Parathyroid adenoma (tissue), 2 donors: ENCODE measurements around the gene WDR45B.

Source experiments
- H2AFZ ChIP-seq: fragments of 300-600 bp; sonication (generic); one replicate; pipeline ENCODE4 v1.7.0; 2017; ENCODE audit warnings: antibody characterized with exemption, mild to moderate bottlenecking
- H3K27ac ChIP-seq: fragments of 300-600 bp; sonication (generic); one replicate; pipeline ENCODE4 v1.7.0; 2017
- H3K27me3 ChIP-seq: fragments of 300-600 bp; sonication (generic); one replicate; pipeline ENCODE4 v1.7.0; 2017; ENCODE audit warnings: low read length; ENCODE audit not compliant: control insufficient read depth, insufficient read depth
- H3K36me3 ChIP-seq: fragments of 300-600 bp; sonication (generic); one replicate; pipeline ENCODE4 v1.7.0; 2017; ENCODE audit warnings: low read length; ENCODE audit not compliant: control insufficient read depth, insufficient read depth
- H3K4me1 ChIP-seq: fragments of 300-600 bp; sonication (generic); one replicate; pipeline ENCODE4 v1.7.0; 2017; ENCODE audit warnings: control low read depth
- H3K4me2 ChIP-seq: fragments of 300-600 bp; sonication (generic); one replicate; pipeline ENCODE4 v1.7.0; 2017; ENCODE audit warnings: low read length
- H3K4me3 ChIP-seq: fragments of 300-600 bp; sonication (generic); one replicate; pipeline ENCODE4 v1.7.0; 2017; ENCODE audit warnings: low read depth, low read length
- H3K79me2 ChIP-seq: fragments of 300-600 bp; sonication (generic); one replicate; pipeline ENCODE4 v1.7.0; 2017; ENCODE audit warnings: control low read depth
- H3K9ac ChIP-seq: fragments of 300-600 bp; sonication (generic); one replicate; pipeline ENCODE4 v1.7.0; 2017; ENCODE audit warnings: mild to moderate bottlenecking
- H3K9me3 ChIP-seq: fragments of 300-600 bp; sonication (generic); one replicate; pipeline ENCODE4 v1.7.0; 2017; ENCODE audit warnings: low read length; ENCODE audit not compliant: control insufficient read depth
- TF ChIP-seq, protein P1 (sequence below): fragments of 300-600 bp; sonication (generic); IDR thresholded peaks from one replicate; pipeline ENCODE4 v1.7.0; 2017; ENCODE audit warnings: antibody characterized with exemption, mild to moderate bottlenecking
- donor health status: primary hyperparathyroidism.

WDR45B gene

DNA sequence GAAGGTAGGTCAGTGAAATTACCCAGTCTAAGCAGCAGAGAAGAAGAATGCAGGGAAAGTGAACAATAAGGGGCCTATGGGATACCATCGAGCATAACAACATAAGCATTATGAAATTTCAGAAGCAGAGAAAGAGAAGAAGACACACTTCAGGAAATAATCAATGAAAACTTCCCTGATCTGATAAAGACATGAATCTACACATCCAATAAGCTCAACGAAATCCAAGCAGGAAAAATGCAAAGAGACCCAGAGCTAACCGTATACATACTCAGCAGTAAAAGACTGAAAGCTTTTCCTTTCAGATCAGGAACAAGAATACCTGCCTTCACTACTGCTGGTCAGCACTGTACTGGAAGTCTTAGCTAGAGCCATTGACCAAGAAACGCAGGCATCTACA is 38.6 kb downstream of the WDR45B start:
- no peak overlapping the region for H3K9ac ChIP-seq
- no peak overlapping the region for H3K4me2 ChIP-seq
- H3K79me2 ChIP-seq, result peaks cover 3% of the 10 kb centered on the region
- TF ChIP-seq, protein P1, sequence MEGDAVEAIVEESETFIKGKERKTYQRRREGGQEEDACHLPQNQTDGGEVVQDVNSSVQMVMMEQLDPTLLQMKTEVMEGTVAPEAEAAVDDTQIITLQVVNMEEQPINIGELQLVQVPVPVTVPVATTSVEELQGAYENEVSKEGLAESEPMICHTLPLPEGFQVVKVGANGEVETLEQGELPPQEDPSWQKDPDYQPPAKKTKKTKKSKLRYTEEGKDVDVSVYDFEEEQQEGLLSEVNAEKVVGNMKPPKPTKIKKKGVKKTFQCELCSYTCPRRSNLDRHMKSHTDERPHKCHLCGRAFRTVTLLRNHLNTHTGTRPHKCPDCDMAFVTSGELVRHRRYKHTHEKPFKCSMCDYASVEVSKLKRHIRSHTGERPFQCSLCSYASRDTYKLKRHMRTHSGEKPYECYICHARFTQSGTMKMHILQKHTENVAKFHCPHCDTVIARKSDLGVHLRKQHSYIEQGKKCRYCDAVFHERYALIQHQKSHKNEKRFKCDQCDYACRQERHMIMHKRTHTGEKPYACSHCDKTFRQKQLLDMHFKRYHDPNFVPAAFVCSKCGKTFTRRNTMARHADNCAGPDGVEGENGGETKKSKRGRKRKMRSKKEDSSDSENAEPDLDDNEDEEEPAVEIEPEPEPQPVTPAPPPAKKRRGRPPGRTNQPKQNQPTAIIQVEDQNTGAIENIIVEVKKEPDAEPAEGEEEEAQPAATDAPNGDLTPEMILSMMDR, result no peak
- no peak overlapping the region for H3K27ac ChIP-seq
- H2AFZ ChIP-seq, result no peak overlapping the region
- H3K27me3 ChIP-seq, result no peaks in the 10 kb centered on the region
- no peaks in the 10 kb centered on the region for H3K9me3 ChIP-seq
- H3K4me3 ChIP-seq, result no peak overlapping the region
- H3K4me1 ChIP-seq, result peaks cover 6% of the 10 kb centered on the region
- no peaks in the 10 kb centered on the region for H3K36me3 ChIP-seq

DNA sequence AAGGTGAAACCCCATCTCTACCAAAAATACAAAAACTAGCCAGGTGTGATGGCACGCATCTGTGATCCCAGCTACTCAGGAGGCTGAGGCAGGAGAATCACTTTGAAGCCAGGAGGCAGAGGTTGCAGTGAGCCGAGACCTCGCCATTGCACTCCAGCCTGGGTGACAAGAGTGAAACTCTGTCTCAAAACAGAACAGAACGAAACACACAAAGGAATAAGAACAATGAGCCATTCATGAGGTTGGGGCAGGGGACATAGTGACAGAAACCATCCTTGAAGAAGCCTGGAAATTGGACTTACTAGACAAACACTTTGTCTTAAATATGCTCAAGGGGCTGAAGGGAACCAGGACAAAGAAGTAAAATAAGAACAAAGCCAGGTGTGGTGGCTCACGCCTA is 39.4 kb downstream of the WDR45B start:
- Histone ChIP-seq H3K27ac (no peak overlapping the region), H3K9ac (no peak overlapping the region), H3K27me3 (no peaks in the 10 kb centered on the region), H3K9me3 (no peaks in the 10 kb centered on the region), H3K4me2 (no peak overlapping the region), H3K4me1 (peaks cover 6% of the 10 kb centered on the region), H3K79me2 (peaks cover 3% of the 10 kb centered on the region), H3K36me3 (no peaks in the 10 kb centered on the region), H2AFZ (no peak overlapping the region), H3K4me3 (no peak overlapping the region)
- TF ChIP-seq, protein P1, result no peak

DNA sequence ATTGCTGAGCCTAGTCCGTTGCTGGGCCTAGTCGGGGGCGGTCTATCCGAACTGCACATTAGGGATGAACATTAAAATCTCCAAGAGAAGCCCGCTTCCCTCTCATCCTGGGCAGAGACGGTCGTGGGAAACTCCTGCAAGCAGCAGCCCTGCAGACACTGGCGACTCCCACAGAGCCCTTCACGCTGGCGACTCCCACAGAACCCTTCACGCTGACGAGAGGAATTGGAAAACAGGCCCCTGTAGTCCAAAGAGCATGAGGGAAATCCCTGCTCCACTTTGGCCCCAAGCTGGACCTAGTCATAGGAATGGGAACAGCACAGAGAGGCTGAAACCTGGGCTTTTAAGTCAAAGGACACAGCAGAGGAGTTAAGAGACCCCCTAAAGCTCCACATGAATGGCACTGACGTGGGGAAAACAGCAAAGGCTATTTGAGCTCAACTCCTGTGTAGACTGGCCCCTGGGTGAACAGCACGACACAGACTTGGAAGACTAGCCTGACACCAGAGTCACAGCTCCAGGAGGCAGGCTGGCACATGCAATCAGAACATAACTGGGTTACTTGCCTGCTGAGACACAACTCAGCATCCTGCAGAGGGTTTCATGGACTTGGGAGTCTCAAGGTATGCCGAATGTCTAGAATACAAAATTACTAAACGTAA is 42.2 kb downstream of the WDR45B start:
- Histone ChIP-seq H3K9me3 (no peaks in the 10 kb centered on the region), H3K4me2 (no peak overlapping the region), H3K36me3 (no peaks in the 10 kb centered on the region), H3K79me2 (peaks cover 11% of the 10 kb centered on the region), H3K27me3 (no peaks in the 10 kb centered on the region), H3K4me1 (no peaks in the 10 kb centered on the region), H3K9ac (no peak overlapping the region), H2AFZ (no peak overlapping the region), H3K27ac (no peak overlapping the region), H3K4me3 (no peak overlapping the region)
- TF ChIP-seq, protein P1, result no peak

DNA sequence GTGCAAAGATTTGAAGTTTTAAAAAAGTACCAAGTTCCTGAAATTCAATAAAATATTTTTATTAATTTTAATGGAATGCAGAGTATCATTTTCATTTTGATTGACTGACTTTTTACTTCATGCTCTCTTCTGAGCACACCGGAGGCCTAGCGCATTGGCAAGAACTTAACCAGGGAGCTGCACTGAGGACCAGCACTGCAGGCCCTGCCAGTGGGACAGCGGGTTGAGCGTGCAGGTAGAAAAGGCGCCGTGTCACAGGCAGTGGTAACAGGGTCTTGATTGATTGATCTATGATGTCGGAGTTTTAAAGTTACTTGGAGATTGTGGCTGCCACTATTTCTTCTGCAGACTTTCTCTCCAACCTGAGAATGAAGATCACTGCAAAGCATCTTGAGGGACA is 43.7 kb downstream of the WDR45B start:
- Histone ChIP-seq H3K4me2 (no peak overlapping the region), H3K79me2 (peaks cover 17% of the 10 kb centered on the region), H3K27me3 (no peaks in the 10 kb centered on the region), H3K27ac (no peak overlapping the region), H2AFZ (no peak overlapping the region), H3K4me3 (no peak overlapping the region), H3K9ac (no peak overlapping the region), H3K4me1 (no peaks in the 10 kb centered on the region), H3K9me3 (no peaks in the 10 kb centered on the region), H3K36me3 (no peaks in the 10 kb centered on the region)
- TF ChIP-seq, protein P1, result no peak

DNA sequence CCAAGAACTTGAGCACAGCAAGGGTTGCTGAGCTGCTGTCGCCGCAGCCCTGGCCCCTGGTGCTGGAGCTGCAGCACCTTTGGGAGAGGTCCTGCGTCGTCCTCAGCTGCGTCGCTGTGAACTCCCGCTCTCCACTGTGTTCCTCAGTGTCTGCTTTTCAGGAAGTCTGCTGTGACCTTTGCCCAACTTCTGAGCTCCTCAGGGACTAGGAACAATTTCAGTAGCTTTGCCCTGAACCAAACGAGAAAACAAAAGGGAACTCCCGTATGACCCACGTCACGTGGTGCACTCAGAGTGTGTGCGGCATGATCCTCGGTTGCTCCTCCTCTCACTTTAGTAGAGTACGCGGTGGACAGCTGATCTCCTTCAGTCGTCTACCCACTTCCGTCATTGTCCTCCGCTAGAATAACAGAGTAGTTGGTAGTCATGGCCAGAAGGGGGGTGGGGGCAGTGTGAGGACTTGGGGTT is 44.2 kb downstream of the WDR45B start:
- Histone ChIP-seq H3K9me3 (no peaks in the 10 kb centered on the region), H3K4me3 (no peak overlapping the region), H3K4me1 (no peaks in the 10 kb centered on the region), H3K79me2 (peaks cover 19% of the 10 kb centered on the region), H3K27me3 (no peaks in the 10 kb centered on the region), H3K27ac (no peak overlapping the region), H3K4me2 (no peak overlapping the region), H2AFZ (no peak overlapping the region), H3K9ac (no peak overlapping the region), H3K36me3 (no peaks in the 10 kb centered on the region)
- TF ChIP-seq, protein P1, result no peak
